ENCODE data around the gene CCDC6.

DNA sequence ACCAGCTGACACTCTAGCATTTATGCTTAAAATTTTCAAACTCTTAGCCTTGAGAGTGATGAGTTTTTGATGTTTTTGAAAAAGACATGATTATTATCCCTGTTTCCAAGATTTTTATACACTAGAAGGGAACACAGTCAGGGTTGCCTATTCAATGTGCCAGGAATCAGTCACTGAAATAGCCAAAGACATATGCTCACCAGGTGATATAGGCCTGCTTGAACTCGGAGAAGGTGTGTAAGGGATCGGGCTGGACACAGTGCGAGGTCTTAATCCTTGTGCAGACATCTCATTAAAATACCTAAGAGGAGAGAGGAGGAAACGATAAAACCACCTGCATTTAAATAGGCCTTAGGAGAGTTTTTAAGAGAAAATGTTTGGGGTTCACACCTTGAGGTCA lies 102.1 kb downstream of the CCDC6 start:
- TF ChIP-seq, protein P1, sequence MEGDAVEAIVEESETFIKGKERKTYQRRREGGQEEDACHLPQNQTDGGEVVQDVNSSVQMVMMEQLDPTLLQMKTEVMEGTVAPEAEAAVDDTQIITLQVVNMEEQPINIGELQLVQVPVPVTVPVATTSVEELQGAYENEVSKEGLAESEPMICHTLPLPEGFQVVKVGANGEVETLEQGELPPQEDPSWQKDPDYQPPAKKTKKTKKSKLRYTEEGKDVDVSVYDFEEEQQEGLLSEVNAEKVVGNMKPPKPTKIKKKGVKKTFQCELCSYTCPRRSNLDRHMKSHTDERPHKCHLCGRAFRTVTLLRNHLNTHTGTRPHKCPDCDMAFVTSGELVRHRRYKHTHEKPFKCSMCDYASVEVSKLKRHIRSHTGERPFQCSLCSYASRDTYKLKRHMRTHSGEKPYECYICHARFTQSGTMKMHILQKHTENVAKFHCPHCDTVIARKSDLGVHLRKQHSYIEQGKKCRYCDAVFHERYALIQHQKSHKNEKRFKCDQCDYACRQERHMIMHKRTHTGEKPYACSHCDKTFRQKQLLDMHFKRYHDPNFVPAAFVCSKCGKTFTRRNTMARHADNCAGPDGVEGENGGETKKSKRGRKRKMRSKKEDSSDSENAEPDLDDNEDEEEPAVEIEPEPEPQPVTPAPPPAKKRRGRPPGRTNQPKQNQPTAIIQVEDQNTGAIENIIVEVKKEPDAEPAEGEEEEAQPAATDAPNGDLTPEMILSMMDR (IDR thresholded peaks at IDR 0.05): no peak
- no peak for TF ChIP-seq POLR2AphosphoS5 (IDR thresholded peaks at IDR 0.05)

Measured in prostate gland (tissue), 2 donors.